ENCODE data around the gene FBXW10B.
"Not testable (repeated sequence)": the region's sequence is repeated elsewhere in the genome, so short reads cannot be mapped to it uniquely, and the experiment has no call there.

FBXW10B gene

DNA sequence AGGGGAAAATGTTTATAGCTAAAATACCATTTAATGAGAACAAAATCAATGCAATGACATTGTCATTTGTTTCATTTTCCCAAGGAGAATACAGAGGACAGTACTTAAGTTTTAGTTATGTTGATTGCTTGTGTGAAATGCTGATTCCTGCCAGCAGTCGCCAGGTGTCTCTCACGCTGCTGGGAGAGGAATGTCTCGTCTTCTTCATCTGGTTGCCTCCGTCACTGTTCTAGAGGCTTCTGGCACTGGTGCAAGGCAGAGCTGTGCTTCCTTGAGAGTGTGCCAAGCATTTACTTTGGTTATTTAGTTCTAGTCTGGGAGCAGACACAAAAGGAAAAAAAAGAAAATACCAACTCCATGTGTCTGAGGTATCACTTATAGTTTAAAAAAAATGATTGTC, 45.6 kb downstream of the FBXW10B start:
- H3K36me3 ChIP-seq (ENCODE audit: insufficient read depth, insufficient read length, low read length); H3K27me3 ChIP-seq (ENCODE audit: insufficient read depth, insufficient read length); H3K9ac ChIP-seq (ENCODE audit: insufficient read length, low read depth); H3K4me3 ChIP-seq (ENCODE audit: insufficient read length, low read depth); H3K9me3 ChIP-seq (ENCODE audit: insufficient read depth, low read length); H3K4me1 ChIP-seq (ENCODE audit: insufficient read depth, insufficient read length); DNase-seq (ENCODE audit: low read depth, low spot score): not testable (repeated sequence)

Measured in NT2/D1 (cell line).